Measurements from ENCODE around the gene RXRA.

RXRA gene

DNA sequence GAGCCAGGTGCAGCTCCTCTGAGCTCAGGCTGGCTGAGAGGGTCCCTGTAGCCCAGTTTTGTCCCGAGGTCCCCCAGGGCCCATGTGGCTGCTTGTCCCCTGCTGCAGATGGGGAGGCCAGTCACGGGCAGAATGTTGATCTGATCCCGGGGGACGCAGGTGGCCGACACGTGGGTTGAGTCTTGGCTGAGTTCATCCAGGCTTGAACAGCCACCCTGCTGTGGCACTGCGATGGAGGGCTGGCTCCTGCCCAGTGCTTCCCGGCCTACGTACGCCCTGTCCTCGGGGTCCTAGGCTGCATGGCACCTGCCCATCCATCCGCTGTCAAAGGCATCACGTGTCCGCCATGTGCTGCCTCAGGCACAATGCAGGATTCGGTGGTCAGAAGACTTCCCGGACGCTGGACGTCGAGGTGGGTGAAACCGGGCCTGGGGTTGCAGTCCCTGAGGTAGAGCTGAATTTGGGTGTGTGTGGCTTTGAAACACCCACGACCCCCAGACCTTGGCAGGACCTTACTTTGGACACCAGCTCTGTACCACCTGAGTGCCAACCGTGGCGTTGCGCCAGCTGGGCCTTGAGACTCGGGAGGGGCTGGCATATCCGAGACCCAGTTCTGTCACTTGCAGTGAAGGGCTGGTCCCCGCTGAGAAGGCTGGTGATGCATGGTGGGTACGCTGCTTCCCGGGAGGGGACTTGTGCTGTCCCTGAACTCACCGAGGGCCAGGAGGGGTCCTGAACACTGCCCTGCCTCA lies 22.3 kb downstream of the RXRA start:
- in situ Hi-C loops (cut with MboI; ENCODE audit: low sequenced_read_pairs, unreplicated experiment), result no loop called here
- DNase-seq (ENCODE audit: low spot score), result no peak

DNA sequence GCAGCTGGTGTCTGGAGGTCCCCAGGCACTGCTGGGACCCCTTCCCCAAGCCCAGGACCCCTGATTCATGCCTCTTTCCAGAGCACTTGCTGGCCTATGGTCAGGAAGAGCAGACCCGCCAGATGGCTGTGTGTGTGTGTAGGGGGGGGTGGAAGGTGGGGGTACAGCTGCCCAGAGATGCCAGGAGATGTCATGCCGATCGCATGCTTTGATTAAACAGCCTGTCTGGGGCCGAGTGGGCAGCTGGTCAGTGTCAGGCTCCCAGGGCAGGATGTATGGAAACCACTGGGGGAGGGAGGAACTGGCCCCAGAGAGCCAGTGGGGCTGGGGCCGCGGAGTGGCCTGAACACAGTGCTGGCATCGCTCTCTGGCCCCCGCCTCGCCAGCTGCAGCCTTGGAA lies 23.7 kb downstream of the RXRA start:
- TF ChIP-seq, protein P1, sequence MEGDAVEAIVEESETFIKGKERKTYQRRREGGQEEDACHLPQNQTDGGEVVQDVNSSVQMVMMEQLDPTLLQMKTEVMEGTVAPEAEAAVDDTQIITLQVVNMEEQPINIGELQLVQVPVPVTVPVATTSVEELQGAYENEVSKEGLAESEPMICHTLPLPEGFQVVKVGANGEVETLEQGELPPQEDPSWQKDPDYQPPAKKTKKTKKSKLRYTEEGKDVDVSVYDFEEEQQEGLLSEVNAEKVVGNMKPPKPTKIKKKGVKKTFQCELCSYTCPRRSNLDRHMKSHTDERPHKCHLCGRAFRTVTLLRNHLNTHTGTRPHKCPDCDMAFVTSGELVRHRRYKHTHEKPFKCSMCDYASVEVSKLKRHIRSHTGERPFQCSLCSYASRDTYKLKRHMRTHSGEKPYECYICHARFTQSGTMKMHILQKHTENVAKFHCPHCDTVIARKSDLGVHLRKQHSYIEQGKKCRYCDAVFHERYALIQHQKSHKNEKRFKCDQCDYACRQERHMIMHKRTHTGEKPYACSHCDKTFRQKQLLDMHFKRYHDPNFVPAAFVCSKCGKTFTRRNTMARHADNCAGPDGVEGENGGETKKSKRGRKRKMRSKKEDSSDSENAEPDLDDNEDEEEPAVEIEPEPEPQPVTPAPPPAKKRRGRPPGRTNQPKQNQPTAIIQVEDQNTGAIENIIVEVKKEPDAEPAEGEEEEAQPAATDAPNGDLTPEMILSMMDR (IDR thresholded peaks at IDR 0.05; ENCODE audit: borderline replicate concordance, control extremely low read depth, extremely low read depth, insufficient read depth, missing control alignments), result no peak
- no peak for DNase-seq (ENCODE audit: low spot score)
- in situ Hi-C loops (cut with MboI; ENCODE audit: low sequenced_read_pairs, unreplicated experiment), result no loop called here

More for the DNA sequence above, 22.3 kb downstream of the RXRA start:
- TF ChIP-seq, protein P1 (IDR thresholded peaks at IDR 0.05; ENCODE audit: borderline replicate concordance, control extremely low read depth, extremely low read depth, insufficient read depth, missing control alignments), result no peak

DNA sequence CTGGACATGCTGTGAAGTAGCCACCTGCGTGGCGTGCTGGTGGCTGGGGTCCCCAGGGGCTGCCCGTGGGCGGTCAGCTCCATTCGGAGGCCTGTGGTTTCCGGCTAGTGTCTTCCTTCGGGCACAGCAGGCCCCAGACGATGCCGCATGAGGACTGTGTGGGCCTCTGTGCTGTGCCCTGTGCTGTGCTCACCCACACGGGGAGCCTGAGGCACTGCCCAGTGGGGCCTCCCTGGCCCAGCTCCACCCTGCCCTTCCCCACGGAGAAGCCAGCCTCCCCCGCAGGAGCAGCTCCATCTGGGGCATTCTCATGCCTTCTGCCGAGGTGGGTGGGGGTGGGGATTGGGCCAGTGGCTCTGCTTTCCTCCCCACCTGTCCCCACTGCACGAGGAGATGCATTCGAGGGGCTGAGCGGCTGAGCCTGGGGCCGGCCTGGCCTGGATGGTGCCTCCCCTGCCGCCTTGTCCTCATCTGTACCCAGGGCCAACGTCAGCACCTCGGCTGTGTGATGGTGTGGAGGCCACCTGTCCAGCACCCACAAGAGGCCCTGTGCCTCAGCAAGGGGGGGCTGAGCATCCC lies 24.2 kb downstream of the RXRA start:
- in situ Hi-C loops (cut with MboI; ENCODE audit: low sequenced_read_pairs, unreplicated experiment), result no loop called here
- no peak for DNase-seq (ENCODE audit: low spot score)
- TF ChIP-seq, protein P1 (IDR thresholded peaks at IDR 0.05; ENCODE audit: borderline replicate concordance, control extremely low read depth, extremely low read depth, insufficient read depth, missing control alignments), result no peak

DNA sequence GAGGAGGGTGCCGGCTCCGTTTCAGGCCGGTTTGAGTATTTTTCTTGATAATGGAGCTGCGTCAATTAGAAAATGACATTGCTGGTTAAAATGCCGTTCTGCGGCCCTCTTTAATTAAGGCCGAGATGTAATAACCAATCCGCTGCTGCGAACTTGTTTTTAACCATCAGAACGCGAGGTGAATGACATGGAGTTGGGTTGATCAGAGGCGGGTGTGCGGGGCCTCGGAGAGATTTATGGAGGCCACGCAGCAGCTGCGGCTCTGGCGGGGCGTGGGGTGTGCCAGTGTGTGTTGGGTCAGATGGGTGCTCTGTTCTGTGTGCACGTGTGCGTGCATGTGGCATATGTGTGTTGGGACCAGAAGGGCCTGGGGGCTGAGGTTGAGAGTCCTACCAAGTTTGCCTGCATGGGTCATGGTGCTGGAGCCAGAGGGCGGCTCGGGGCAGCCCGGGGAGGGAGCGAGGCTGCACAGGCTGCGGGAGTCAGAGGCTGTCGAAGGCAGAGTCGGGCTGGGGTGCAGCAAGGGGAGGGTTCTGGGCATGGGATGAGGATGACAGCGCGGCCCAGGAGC lies 25.4 kb downstream of the RXRA start:
- in situ Hi-C loops (cut with MboI; ENCODE audit: low sequenced_read_pairs, unreplicated experiment), result no loop called here
- TF ChIP-seq, protein P1 (IDR thresholded peaks at IDR 0.05; ENCODE audit: borderline replicate concordance, control extremely low read depth, extremely low read depth, insufficient read depth, missing control alignments), result no peak
- no peak for DNase-seq (ENCODE audit: low spot score)

DNA sequence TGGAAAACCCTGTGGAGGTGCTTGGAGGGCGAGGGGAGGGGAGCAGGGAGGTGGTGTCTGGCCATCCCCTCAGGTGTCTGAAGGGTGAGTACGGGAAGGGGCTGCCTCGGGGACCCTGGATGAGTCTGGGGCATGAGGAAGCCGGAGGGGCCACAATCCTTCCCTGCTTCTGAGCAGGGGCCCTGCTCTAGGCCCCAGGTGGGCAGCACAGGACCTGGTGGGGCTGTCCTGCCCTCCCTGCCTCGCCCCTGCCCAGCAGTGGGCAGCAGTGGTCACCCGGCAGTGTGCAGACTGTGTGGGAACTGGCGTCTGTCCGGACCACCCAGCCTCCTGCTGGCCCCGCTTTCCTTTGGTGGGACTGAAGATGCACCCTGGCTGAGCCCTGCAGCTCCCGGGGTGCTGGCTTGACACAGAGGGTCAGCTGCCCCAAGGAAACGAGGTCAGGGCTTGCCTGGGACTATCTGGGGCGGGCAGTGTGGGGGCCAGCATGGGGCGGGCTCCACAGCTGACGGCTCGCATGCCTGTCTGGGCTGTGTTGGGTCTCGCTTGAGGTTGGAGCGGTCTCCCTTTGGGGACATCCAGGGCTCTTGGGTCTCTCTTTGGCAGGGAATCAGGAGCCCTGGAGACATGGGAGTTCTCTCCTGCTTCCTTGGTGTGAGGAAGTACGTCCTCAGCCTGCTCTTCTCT lies 26.1 kb downstream of the RXRA start:
- in situ Hi-C loops (cut with MboI; ENCODE audit: low sequenced_read_pairs, unreplicated experiment), result no loop called here
- no peak for DNase-seq (ENCODE audit: low spot score)
- TF ChIP-seq, protein P1 (IDR thresholded peaks at IDR 0.05; ENCODE audit: borderline replicate concordance, control extremely low read depth, extremely low read depth, insufficient read depth, missing control alignments), result no peak

DNA sequence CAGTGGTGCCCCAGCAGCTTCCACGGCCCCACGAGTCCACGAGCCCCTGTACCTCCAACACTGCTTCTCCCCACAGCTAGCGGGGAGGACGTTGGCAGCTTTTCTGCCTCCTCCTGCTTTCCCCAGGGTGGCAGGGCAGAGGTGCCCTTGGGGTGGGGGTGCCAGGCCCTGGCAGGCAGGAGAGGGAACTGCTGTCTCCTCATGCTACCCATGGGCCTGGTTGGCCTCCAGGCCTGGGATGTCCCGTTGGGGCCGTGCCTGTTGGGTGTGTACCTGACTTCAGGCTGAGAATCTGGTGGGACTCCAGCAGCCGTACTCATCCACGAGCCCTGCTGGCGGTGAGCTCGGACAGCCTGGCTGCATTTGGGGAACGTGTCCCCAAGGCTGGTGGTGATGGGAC lies 27.3 kb downstream of the RXRA start:
- in situ Hi-C loops (cut with MboI; ENCODE audit: low sequenced_read_pairs, unreplicated experiment), result no loop called here
- TF ChIP-seq, protein P1 (IDR thresholded peaks at IDR 0.05; ENCODE audit: borderline replicate concordance, control extremely low read depth, extremely low read depth, insufficient read depth, missing control alignments), result no peak
- DNase-seq (ENCODE audit: low spot score), result no peak
